IgD-negative memory B cell (primary cell): ENCODE data around the gene CYP26C1. TPM values are rescaled to one million over a fixed set of nuclear protein-coding genes. Genes with fewer than 3 reads are reported as not detected.
A peak's percentile ranks its signal among the peaks of the same experiment; 100 is the strongest.

Source experiments
- H3K27ac Mint-ChIP-seq, 3 donors: one replicate each; pipeline ENCODE4 v1.8.0; 2020 to 2022; ENCODE audit warnings: mild to moderate bottlenecking in 3 of 3, mixed read lengths in 3 of 3, moderate library complexity in 1 of 3
- H3K27me3 Mint-ChIP-seq: one replicate; pipeline ENCODE4 v1.8.0; 2021; ENCODE audit warnings: mixed read lengths
- H3K36me3 Mint-ChIP-seq: one replicate; pipeline ENCODE4 v1.8.0; 2020; ENCODE audit warnings: mild to moderate bottlenecking, mixed read lengths
- H3K4me1 Mint-ChIP-seq, 3 donors: one replicate each; pipeline ENCODE4 v1.8.0; 2020 to 2022; ENCODE audit warnings: mixed read lengths in 3 of 3, mild to moderate bottlenecking in 1 of 3
- H3K4me3 Mint-ChIP-seq, 4 donors: one replicate each; pipeline ENCODE4 v1.8.0; 2020 to 2022; ENCODE audit warnings: mild to moderate bottlenecking in 4 of 4, mixed read lengths in 4 of 4, moderate library complexity in 3 of 4
- H3K9me3 Mint-ChIP-seq, 3 donors: one replicate each; pipeline ENCODE4 v1.8.0; 2020 to 2021; ENCODE audit warnings: mixed read lengths in 3 of 3, mild to moderate bottlenecking in 1 of 3
- polyA plus RNA-seq: library from polyadenylated mRNA; unstranded; fragments of 300-500 nt; fragmentation: Illumina TruSeq; gene quantifications from one replicate; pipeline ENCODE4 v1.2.3, GENCODE V29; 2021

Gene CYP26C1
- polyA plus RNA-seq, result not detected

GRCh38 chr10:93059975-93060886, at the start of gene CYP26C1:
Gene CYP26C1, plus strand, starts transcription at chr10:93060798. Its CDS starts 466 bp downstream, at chr10:93061264.
- Mint-ChIP-seq H3K27me3 (peaks cover 29% of the 10 kb centered on the region), H3K27ac (peak within 1 kb of the TSS in 2 of 3 donors; percentile 63 to 87), H3K9me3 (no peaks in the 10 kb centered on the region), H3K36me3 (peaks cover 15% of the 10 kb centered on the region), H3K4me1 (peaks cover 9 to 15% (median 15%) of the 10 kb centered on the region in 3 donors), H3K4me3 (peak within 1 kb of the TSS; percentile 66 to 93 (median 82))

GRCh38 chr10:93015722-93016121, 44.9 kb upstream of the CYP26C1 start:
- no peaks in the 10 kb centered on the region for H3K27me3 Mint-ChIP-seq
- no peak overlapping the region for H3K4me3 Mint-ChIP-seq
- H3K4me1 Mint-ChIP-seq, result no peaks in the 10 kb centered on the region
- no peaks in the 10 kb centered on the region for H3K9me3 Mint-ChIP-seq
- H3K36me3 Mint-ChIP-seq, result no peaks in the 10 kb centered on the region
- H3K27ac Mint-ChIP-seq, result no peak overlapping the region

- peak overlapping the region in 1 of 3 donors; percentile 74 for H3K27ac Mint-ChIP-seq
- H3K4me3 Mint-ChIP-seq, result no peak overlapping the region
Observed at GRCh38 chr10:93023013-93023650, 37.5 kb upstream of the CYP26C1 start.

GRCh38 chr10:93026072-93026471, 34.5 kb upstream of the CYP26C1 start:
- H3K36me3 Mint-ChIP-seq, result peaks cover 13% of the 10 kb centered on the region
- H3K4me3 Mint-ChIP-seq, result no peak overlapping the region
- H3K27me3 Mint-ChIP-seq, result no peaks in the 10 kb centered on the region
- H3K27ac Mint-ChIP-seq, result no peak overlapping the region
- no peaks in the 10 kb centered on the region for H3K4me1 Mint-ChIP-seq
- no peaks in the 10 kb centered on the region for H3K9me3 Mint-ChIP-seq

More at GRCh38 chr10:93023013-93023650, 37.5 kb upstream of the CYP26C1 start:
- Mint-ChIP-seq H3K27me3 (no peaks in the 10 kb centered on the region), H3K36me3 (peaks cover 13% of the 10 kb centered on the region), H3K4me1 (no peaks in the 10 kb centered on the region), H3K9me3 (no peaks in the 10 kb centered on the region)

GRCh38 chr10:93027508-93027907, 33.1 kb upstream of the CYP26C1 start:
- Mint-ChIP-seq H3K4me1 (no peaks in the 10 kb centered on the region), H3K27ac (no peak overlapping the region), H3K36me3 (peaks cover 13% of the 10 kb centered on the region), H3K9me3 (no peaks in the 10 kb centered on the region), H3K4me3 (no peak overlapping the region), H3K27me3 (no peaks in the 10 kb centered on the region)

GRCh38 chr10:93028883-93029282, 31.7 kb upstream of the CYP26C1 start:
- Mint-ChIP-seq H3K27me3 (no peaks in the 10 kb centered on the region), H3K4me3 (no peak overlapping the region), H3K27ac (no peak overlapping the region)

GRCh38 chr10:93030409-93030808, 30.2 kb upstream of the CYP26C1 start:
- Mint-ChIP-seq H3K4me3 (no peak overlapping the region), H3K27me3 (no peaks in the 10 kb centered on the region), H3K9me3 (no peaks in the 10 kb centered on the region), H3K36me3 (peaks cover 14% of the 10 kb centered on the region), H3K27ac (no peak overlapping the region), H3K4me1 (no peaks in the 10 kb centered on the region)

More at GRCh38 chr10:93028883-93029282, 31.7 kb upstream of the CYP26C1 start:
- Mint-ChIP-seq H3K4me1 (no peaks in the 10 kb centered on the region), H3K9me3 (no peaks in the 10 kb centered on the region), H3K36me3 (peaks cover 15% of the 10 kb centered on the region)

- Mint-ChIP-seq H3K4me3 (no peak overlapping the region), H3K36me3 (peaks cover 6% of the 10 kb centered on the region), H3K27me3 (no peaks in the 10 kb centered on the region), H3K4me1 (no peaks in the 10 kb centered on the region), H3K27ac (peak overlapping the region in 1 of 3 donors; percentile 69), H3K9me3 (no peaks in the 10 kb centered on the region)
Observed at GRCh38 chr10:93032105-93032808, 28.3 kb upstream of the CYP26C1 start.

GRCh38 chr10:93032809-93033137, 27.8 kb upstream of the CYP26C1 start:
- no peak overlapping the region for H3K27ac Mint-ChIP-seq
- H3K36me3 Mint-ChIP-seq, result peaks cover 3% of the 10 kb centered on the region
- no peaks in the 10 kb centered on the region for H3K27me3 Mint-ChIP-seq
- no peak overlapping the region for H3K4me3 Mint-ChIP-seq
- no peaks in the 10 kb centered on the region for H3K4me1 Mint-ChIP-seq
- H3K9me3 Mint-ChIP-seq, result no peaks in the 10 kb centered on the region

GRCh38 chr10:93034426-93034825, 26.2 kb upstream of the CYP26C1 start:
- no peak overlapping the region for H3K4me3 Mint-ChIP-seq
- H3K27ac Mint-ChIP-seq, result no peak overlapping the region
- no peaks in the 10 kb centered on the region for H3K27me3 Mint-ChIP-seq
- no peaks in the 10 kb centered on the region for H3K9me3 Mint-ChIP-seq
- peaks cover 0 to under 1% (median 0%) of the 10 kb centered on the region in 3 donors for H3K4me1 Mint-ChIP-seq
- peaks cover 3% of the 10 kb centered on the region for H3K36me3 Mint-ChIP-seq

GRCh38 chr10:93039110-93039509, 21.5 kb upstream of the CYP26C1 start:
- Mint-ChIP-seq H3K27me3 (no peaks in the 10 kb centered on the region), H3K4me1 (peaks cover 2 to 5% (median 5%) of the 10 kb centered on the region in 3 donors), H3K27ac (no peak overlapping the region), H3K4me3 (no peak overlapping the region), H3K9me3 (no peaks in the 10 kb centered on the region), H3K36me3 (peaks cover 12% of the 10 kb centered on the region)

GRCh38 chr10:93039721-93040120, 20.9 kb upstream of the CYP26C1 start:
- no peaks in the 10 kb centered on the region for H3K27me3 Mint-ChIP-seq
- peak overlapping the region in 1 of 3 donors; percentile 59 for H3K27ac Mint-ChIP-seq
- no peak overlapping the region for H3K4me3 Mint-ChIP-seq
- H3K4me1 Mint-ChIP-seq, result peaks cover 2 to 5% (median 5%) of the 10 kb centered on the region in 3 donors
- H3K9me3 Mint-ChIP-seq, result no peaks in the 10 kb centered on the region
- H3K36me3 Mint-ChIP-seq, result peaks cover 13% of the 10 kb centered on the region

- peaks cover 15% of the 10 kb centered on the region for H3K36me3 Mint-ChIP-seq
Observed at GRCh38 chr10:93054486-93054885, 6.1 kb upstream of the CYP26C1 start.

GRCh38 chr10:93058139-93058538, 2.5 kb upstream of the CYP26C1 start:
- H3K27me3 Mint-ChIP-seq, result peaks cover 14% of the 10 kb centered on the region
- H3K36me3 Mint-ChIP-seq, result peaks cover 15% of the 10 kb centered on the region
- no peak overlapping the region for H3K4me3 Mint-ChIP-seq
- peaks cover 6 to 10% (median 10%) of the 10 kb centered on the region in 3 donors for H3K4me1 Mint-ChIP-seq
- H3K27ac Mint-ChIP-seq, result no peak overlapping the region
- H3K9me3 Mint-ChIP-seq, result no peaks in the 10 kb centered on the region

More at GRCh38 chr10:93054486-93054885, 6.1 kb upstream of the CYP26C1 start:
- H3K4me3 Mint-ChIP-seq, result no peak overlapping the region
- H3K27me3 Mint-ChIP-seq, result no peaks in the 10 kb centered on the region
- H3K9me3 Mint-ChIP-seq, result no peaks in the 10 kb centered on the region
- no peak overlapping the region for H3K27ac Mint-ChIP-seq
- no peaks in the 10 kb centered on the region for H3K4me1 Mint-ChIP-seq
